HG02981 (cell line): ENCODE results near the gene MGME1.
A peak's percentile ranks its signal among the peaks of the same experiment; 100 is the strongest.

Experiments
- ATAC-seq: cut with Tn5 transposase; IDR thresholded peaks from one replicate; pipeline ENCODE4 v1.9.1; 2021; ENCODE audit warnings: mild to moderate bottlenecking, moderate library complexity; ENCODE audit not compliant: unreplicated experiment

The MGME1 gene, protein sequence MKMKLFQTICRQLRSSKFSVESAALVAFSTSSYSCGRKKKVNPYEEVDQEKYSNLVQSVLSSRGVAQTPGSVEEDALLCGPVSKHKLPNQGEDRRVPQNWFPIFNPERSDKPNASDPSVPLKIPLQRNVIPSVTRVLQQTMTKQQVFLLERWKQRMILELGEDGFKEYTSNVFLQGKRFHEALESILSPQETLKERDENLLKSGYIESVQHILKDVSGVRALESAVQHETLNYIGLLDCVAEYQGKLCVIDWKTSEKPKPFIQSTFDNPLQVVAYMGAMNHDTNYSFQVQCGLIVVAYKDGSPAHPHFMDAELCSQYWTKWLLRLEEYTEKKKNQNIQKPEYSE

GRCh38 chr20:17968366-17969277, at the start of gene MGME1, which contains the start of gene SNX5:
Gene MGME1, plus strand, starts transcription at chr20:17969018. Its CDS starts 842 bp downstream, at chr20:17969860.
Gene SNX5, minus strand, starts transcription at chr20:17968794. Its CDS starts 369 bp downstream, at chr20:17968425.
- peak; percentile 80 for ATAC-seq

GRCh38 chr20:17919149-17919548, 49.7 kb upstream of the MGME1 start:
- no peak for ATAC-seq

- ATAC-seq: no peak
Measured at GRCh38 chr20:17921774-17922173, 47.0 kb upstream of the MGME1 start.

- ATAC-seq: no peak
Measured at GRCh38 chr20:17925141-17925939, 43.5 kb upstream of the MGME1 start.

DNA sequence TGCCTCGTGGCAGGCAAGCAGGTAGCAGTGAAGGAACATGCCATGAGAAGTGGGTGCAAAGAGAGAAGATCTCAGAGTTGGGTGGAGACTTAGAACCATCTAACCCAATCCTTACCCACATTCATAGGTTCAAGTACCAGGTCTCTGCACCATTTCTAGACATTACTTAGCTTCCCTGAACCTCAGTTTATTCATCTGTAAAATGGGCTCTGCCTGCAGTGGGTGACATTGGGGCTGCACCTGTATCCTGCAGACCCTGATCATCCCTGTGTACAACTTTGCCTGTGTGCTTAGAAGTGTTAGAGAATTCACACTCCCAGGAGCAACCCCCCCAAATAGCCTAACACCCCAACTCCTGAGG, 42.9 kb upstream of the MGME1 start:
- no peak for ATAC-seq

GRCh38 chr20:17928211-17928611, 40.6 kb upstream of the MGME1 start:
- ATAC-seq: no peak

- ATAC-seq: no peak
Measured at GRCh38 chr20:17928633-17929311, 40.0 kb upstream of the MGME1 start.

DNA sequence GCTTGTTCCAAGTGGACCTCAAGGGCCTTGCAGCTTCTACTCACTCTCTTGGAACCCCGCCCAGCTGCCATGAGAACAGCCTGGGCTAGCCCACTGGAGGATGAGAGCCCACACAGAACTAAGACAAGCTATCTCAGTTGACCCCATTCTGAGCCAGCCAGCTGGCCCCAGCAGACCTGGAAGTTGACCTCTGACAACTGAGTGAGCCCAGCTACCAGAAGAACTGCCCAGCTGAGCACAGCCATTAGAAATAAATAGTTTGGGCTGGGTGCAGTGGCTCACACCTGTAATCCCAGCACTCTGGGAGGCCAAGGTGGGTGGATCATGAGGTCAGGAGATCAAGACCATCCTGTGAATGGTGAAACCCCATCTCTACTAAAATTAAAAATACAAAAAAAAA, 37.3 kb upstream of the MGME1 start:
- ATAC-seq: no peak

GRCh38 chr20:17932396-17932795, 36.4 kb upstream of the MGME1 start:
- no peak for ATAC-seq

- ATAC-seq: no peak
Measured at GRCh38 chr20:17933121-17933520, 35.7 kb upstream of the MGME1 start.

GRCh38 chr20:17933711-17934110, 35.1 kb upstream of the MGME1 start:
- no peak for ATAC-seq

DNA sequence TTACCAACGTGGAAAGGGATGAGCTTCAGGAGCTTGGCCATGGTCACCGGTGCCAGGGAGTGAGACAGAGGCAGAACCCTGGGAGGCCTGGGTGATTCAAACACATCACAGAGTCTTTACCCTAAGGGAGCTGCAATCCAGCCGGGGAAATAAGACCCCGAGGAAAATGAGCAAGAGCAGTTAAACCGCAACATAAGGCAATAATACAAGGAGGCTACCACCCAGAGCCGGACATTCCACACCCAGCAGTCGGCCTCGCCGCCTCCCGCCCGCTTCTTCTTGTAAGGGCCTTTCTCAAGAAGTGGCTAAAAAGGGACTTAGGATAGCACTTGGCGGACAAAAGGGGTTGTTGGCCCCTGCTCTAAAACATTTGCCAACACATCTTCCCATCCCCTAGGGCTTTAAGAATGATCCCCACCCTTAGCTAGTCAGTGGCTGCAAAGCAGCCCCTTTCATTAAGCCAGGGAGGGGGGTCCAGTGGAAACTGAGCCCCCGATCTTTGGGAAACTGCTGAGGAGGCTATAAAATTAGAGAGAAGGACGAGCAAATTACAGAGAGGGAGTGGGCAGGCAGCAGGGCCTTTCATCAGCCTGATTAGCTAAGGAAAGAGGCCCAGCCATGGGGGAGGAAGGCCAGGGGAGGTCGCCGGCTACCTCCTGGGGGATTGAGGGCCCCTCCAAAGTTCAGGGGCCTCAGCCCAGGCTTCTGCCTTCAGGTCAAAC, 34.5 kb upstream of the MGME1 start:
- ATAC-seq: no peak

- ATAC-seq: no peak
Measured at GRCh38 chr20:17935186-17935585, 33.6 kb upstream of the MGME1 start.

- ATAC-seq: no peak
Measured at GRCh38 chr20:17935761-17936160, 33.1 kb upstream of the MGME1 start.

DNA sequence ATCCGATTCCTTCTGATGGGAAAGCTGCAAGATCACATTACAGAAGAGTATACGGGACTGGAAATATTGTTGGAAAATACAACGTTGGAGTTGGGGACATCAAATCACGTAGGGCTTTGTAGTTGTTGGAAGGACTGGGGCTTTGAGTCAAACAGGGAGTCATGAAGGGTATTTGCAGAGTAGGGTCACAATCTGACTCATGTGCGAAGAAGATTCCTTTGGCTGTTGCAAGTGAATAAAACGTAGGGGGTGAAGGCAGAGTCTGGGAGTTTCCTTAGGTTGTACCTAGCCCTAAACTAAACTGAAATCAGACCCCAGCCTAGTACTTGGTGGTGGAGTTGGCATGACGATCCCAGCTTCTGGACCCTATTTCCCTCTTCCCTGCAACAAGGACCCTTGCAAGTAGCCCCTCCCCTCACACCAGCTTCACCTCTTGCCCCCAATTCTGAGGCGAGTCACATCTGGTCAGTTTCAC, 32.5 kb upstream of the MGME1 start:
- no peak for ATAC-seq

DNA sequence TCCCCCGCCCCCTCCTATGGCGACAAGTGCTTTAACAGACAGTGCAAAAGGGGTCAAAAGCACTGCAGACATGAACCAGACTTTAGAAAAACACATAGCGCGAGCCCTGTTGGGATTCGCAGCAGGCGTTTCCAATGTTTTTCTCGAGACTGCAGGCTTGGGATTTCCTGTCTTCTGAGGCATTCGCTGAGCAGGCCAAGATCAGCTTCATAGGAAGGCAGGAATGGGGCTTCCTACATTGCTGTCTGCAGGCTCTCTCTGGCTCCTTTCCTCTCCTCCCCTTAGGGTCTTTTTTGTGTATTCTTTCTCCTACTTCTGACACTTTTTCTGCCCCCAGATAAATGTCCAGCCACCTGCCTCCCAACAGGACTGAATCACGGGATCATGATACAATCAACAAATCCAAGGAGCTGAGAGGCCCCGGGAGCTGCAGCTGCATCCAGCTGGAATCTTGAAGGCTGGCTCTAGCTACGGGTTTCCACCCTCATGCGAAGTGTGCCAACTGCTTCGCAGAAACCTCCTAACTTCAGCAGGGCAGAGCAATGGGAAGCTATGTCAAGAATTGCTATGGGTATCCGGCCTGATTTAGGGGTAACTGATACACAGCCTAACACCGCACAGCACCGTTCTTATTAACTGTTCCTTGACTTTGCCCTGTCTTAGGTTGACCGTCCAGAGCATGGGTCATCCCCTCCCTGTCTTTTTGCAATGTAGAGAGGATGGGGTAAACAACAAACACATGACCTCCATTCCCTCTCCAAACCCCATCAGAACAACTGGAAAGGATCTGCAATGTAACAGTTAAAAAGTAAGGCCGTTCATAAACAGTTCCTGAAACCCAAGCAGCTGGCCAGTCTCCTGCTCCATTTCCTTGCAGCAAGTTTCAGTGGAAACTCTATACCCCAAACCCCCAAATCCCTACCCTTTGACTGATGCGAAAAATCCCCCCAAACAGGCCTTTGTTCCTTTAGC, 31.8 kb upstream of the MGME1 start:
- no peak for ATAC-seq

GRCh38 chr20:17938871-17939619, 29.8 kb upstream of the MGME1 start:
- peak; percentile 75 for ATAC-seq
